ENCODE data around the gene PNPO.

Gene PNPO

DNA sequence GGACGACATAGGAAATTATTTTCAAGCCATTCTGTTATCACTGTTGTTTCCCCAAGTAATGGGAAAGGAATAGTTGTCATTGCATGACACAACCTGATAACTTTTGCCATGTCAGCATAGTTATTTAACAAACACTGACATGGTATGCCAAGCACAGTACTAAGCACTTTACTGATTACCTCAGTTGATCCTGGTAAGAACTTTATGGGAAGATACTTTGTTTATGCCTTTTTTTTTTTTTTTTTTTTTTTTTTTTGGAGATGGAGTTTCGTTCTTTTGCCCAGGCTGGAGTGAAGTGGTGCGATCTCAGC lies 15.7 kb upstream of the PNPO start:
- TF ChIP-seq, protein P1, sequence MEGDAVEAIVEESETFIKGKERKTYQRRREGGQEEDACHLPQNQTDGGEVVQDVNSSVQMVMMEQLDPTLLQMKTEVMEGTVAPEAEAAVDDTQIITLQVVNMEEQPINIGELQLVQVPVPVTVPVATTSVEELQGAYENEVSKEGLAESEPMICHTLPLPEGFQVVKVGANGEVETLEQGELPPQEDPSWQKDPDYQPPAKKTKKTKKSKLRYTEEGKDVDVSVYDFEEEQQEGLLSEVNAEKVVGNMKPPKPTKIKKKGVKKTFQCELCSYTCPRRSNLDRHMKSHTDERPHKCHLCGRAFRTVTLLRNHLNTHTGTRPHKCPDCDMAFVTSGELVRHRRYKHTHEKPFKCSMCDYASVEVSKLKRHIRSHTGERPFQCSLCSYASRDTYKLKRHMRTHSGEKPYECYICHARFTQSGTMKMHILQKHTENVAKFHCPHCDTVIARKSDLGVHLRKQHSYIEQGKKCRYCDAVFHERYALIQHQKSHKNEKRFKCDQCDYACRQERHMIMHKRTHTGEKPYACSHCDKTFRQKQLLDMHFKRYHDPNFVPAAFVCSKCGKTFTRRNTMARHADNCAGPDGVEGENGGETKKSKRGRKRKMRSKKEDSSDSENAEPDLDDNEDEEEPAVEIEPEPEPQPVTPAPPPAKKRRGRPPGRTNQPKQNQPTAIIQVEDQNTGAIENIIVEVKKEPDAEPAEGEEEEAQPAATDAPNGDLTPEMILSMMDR (IDR thresholded peaks at IDR 0.05; ENCODE audit: insufficient read depth, low read length, poor library complexity, severe bottlenecking): no peak
- TF ChIP-seq EZH2phosphoT487 (conservative IDR thresholded peaks at IDR 0.05; ENCODE audit: low read length): no peak
- Histone ChIP-seq H3F3A (ENCODE audit: insufficient read depth) (no peaks in the 10 kb centered on the region), H2AFZ (ENCODE audit: low read depth, low read length, severe bottlenecking) (no peak overlapping the region), H3K9ac (ENCODE audit: low read length) (no peak overlapping the region), H4K20me1 (ENCODE audit: low read depth, low read length) (no peaks in the 10 kb centered on the region), H3K27ac (ENCODE audit: low read depth, low read length) (no peak overlapping the region), H3K9me3 (ENCODE audit: insufficient read depth, low read length) (no peaks in the 10 kb centered on the region), H3K27me3 (ENCODE audit: low read length) (no peaks in the 10 kb centered on the region), H3K79me2 (ENCODE audit: insufficient read depth, low read length) (no peaks in the 10 kb centered on the region), H3K4me3 (ENCODE audit: insufficient read depth, low read length, poor library complexity, severe bottlenecking) (no peak overlapping the region), H3K9me2 (replicated peaks; ENCODE audit: insufficient read depth, low read length) (no peaks in the 10 kb centered on the region), H3K4me2 (ENCODE audit: low read depth, low read length, poor library complexity, severe bottlenecking) (no peak overlapping the region), H3K36me3 (ENCODE audit: low read length) (no peaks in the 10 kb centered on the region)

DNA sequence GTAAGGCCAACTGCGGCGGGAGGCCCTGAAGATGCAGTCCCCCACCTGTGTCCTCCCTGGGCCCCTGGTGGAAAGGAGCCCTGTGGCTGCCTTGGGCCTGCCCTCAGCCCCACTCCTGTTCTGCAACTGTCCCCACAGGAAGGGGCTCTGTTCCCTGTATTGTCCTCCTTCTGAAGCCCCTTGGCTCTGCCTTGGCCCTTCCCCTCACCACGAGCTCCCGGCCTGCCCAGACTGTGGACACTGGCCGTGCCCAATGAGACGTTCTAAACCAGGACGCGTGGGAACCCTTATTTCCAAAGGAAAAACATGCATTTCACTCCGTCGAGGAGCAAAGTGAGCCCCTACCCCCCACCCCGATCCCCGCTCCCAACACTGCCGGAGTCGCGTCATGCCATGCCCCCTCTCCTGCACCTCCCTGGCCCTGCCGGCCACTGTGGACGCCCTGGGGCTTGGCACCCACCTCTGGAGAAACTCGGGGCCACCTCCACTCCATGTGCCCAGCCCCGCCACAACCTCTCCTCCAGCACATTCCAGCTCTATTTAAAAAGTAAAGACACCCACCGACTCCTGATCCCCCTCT lies 13.5 kb upstream of the PNPO start:
- Histone ChIP-seq H3K27ac (ENCODE audit: low read depth, low read length) (no peak overlapping the region), H2AFZ (ENCODE audit: low read depth, low read length, severe bottlenecking) (no peak overlapping the region), H3K9me3 (ENCODE audit: insufficient read depth, low read length) (no peaks in the 10 kb centered on the region), H3K36me3 (ENCODE audit: low read length) (no peaks in the 10 kb centered on the region), H3K79me2 (ENCODE audit: insufficient read depth, low read length) (no peaks in the 10 kb centered on the region), H3K9me2 (replicated peaks; ENCODE audit: insufficient read depth, low read length) (no peaks in the 10 kb centered on the region), H3K27me3 (ENCODE audit: low read length) (no peaks in the 10 kb centered on the region), H3K4me2 (ENCODE audit: low read depth, low read length, poor library complexity, severe bottlenecking) (no peak overlapping the region), H3K4me3 (ENCODE audit: insufficient read depth, low read length, poor library complexity, severe bottlenecking) (no peak overlapping the region), H3K9ac (ENCODE audit: low read length) (no peak overlapping the region), H4K20me1 (ENCODE audit: low read depth, low read length) (no peaks in the 10 kb centered on the region), H3F3A (ENCODE audit: insufficient read depth) (no peaks in the 10 kb centered on the region)
- TF ChIP-seq EZH2phosphoT487 (conservative IDR thresholded peaks at IDR 0.05; ENCODE audit: low read length): no peak
- TF ChIP-seq, protein P1 (IDR thresholded peaks at IDR 0.05; ENCODE audit: insufficient read depth, low read length, poor library complexity, severe bottlenecking): no peak

DNA sequence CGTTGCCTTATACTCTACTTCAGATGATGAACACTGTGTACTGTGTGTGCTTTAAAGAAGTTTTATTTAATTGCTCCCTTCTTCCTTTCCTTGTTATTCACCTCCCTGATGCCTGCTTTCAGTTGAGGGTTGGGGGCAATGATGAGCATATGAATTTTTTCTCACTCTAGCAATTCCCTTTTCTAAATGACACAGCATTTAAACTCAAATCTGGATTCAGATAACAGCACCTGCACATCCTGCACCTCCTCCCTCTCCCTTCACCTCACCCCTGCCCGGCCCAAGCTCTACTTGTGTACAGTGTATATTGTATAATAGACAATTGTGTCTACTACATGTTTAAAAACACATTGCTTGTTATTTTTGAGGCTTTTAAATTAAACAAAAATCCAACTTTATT lies 13.0 kb upstream of the PNPO start:
- Histone ChIP-seq H3K36me3 (ENCODE audit: low read length) (no peaks in the 10 kb centered on the region), H3K9me2 (replicated peaks; ENCODE audit: insufficient read depth, low read length) (no peaks in the 10 kb centered on the region), H3K4me2 (ENCODE audit: low read depth, low read length, poor library complexity, severe bottlenecking) (no peak overlapping the region), H4K20me1 (ENCODE audit: low read depth, low read length) (no peaks in the 10 kb centered on the region), H3K79me2 (ENCODE audit: insufficient read depth, low read length) (no peaks in the 10 kb centered on the region), H3K9ac (ENCODE audit: low read length) (no peak overlapping the region), H2AFZ (ENCODE audit: low read depth, low read length, severe bottlenecking) (no peak overlapping the region), H3K27ac (ENCODE audit: low read depth, low read length) (no peak overlapping the region), H3K27me3 (ENCODE audit: low read length) (no peaks in the 10 kb centered on the region), H3K4me3 (ENCODE audit: insufficient read depth, low read length, poor library complexity, severe bottlenecking) (no peak overlapping the region), H3F3A (ENCODE audit: insufficient read depth) (no peaks in the 10 kb centered on the region), H3K9me3 (ENCODE audit: insufficient read depth, low read length) (no peaks in the 10 kb centered on the region)
- no peak for TF ChIP-seq EZH2phosphoT487 (conservative IDR thresholded peaks at IDR 0.05; ENCODE audit: low read length)
- TF ChIP-seq, protein P1 (IDR thresholded peaks at IDR 0.05; ENCODE audit: insufficient read depth, low read length, poor library complexity, severe bottlenecking): no peak

Data from SU-DHL-6 (cell line).